Measurements from ENCODE around the gene PFN1. TPM values are rescaled to one million over a fixed set of nuclear protein-coding genes. Genes with fewer than 3 reads are reported as not detected.
A peak's percentile ranks its signal among the peaks of the same experiment; 100 is the strongest.

Gene PFN1
- total RNA-seq, 2 experiments from 2014 or later = 1,812 to 1,876 TPM

- H3K36me3 Mint-ChIP-seq (ENCODE audit: low read depth) = peaks cover 22% of the 10 kb centered on the region
- no peak overlapping the region for H3K27ac Mint-ChIP-seq
- intact Hi-C loops (cut with micrococcal nuclease) = no loop called here
- no peak overlapping the region for H3K4me3 Mint-ChIP-seq
- H3K9me3 Mint-ChIP-seq = no peaks in the 10 kb centered on the region
- DNase-seq = no peak
- CTCF ChIA-PET = interaction anchor here (0.8 kb wide), 1 partner anchor 15 kb away, joined by 3 read pairs; no protein-coding TSS in a partner anchor
- peaks cover 26% of the 10 kb centered on the region for H3K4me1 Mint-ChIP-seq (ENCODE audit: low read depth)
- H3K27me3 Mint-ChIP-seq (ENCODE audit: low read depth) = no peaks in the 10 kb centered on the region
Measured at GRCh38 chr17:4973256-4974114, 25.2 kb upstream of the PFN1 start.

- Mint-ChIP-seq H3K9me3 (no peaks in the 10 kb centered on the region), H3K27me3 (ENCODE audit: low read depth) (no peaks in the 10 kb centered on the region), H3K4me1 (ENCODE audit: low read depth) (peaks cover 26% of the 10 kb centered on the region), H3K4me3 (no peak overlapping the region), H3K36me3 (ENCODE audit: low read depth) (peaks cover 20% of the 10 kb centered on the region), H3K27ac (no peak overlapping the region)
- intact Hi-C loops (cut with micrococcal nuclease) = no loop called here
- CTCF ChIA-PET = interaction anchor here (0.8 kb wide), 1 partner anchor 16 kb away, joined by 3 read pairs; no protein-coding TSS in a partner anchor
- DNase-seq = no peak
Measured at GRCh38 chr17:4972752-4973151, 24.4 kb upstream of the PFN1 start.

- Mint-ChIP-seq H3K9me3 (no peaks in the 10 kb centered on the region), H3K4me3 (no peak overlapping the region), H3K36me3 (ENCODE audit: low read depth) (peaks cover 17% of the 10 kb centered on the region), H3K27me3 (ENCODE audit: low read depth) (no peaks in the 10 kb centered on the region), H3K27ac (no peak overlapping the region), H3K4me1 (ENCODE audit: low read depth) (peaks cover 26% of the 10 kb centered on the region)
- CTCF ChIA-PET = interaction anchor here (0.8 to 2.7 kb wide), 2 partner anchors 8 to 13 kb away, joined by 5 to 17 read pairs; no protein-coding TSS in a partner anchor
- intact Hi-C loops (cut with micrococcal nuclease) = no loop called here
- no peak for DNase-seq
Measured at GRCh38 chr17:4972322-4972721, 24.0 kb upstream of the PFN1 start.

GRCh38 chr17:4971826-4972225 lies 23.5 kb upstream of the PFN1 start:
- DNase-seq = no peak
- Mint-ChIP-seq H3K9me3 (no peaks in the 10 kb centered on the region), H3K27ac (no peak overlapping the region), H3K36me3 (ENCODE audit: low read depth) (peaks cover 17% of the 10 kb centered on the region), H3K4me3 (no peak overlapping the region), H3K27me3 (ENCODE audit: low read depth) (no peaks in the 10 kb centered on the region), H3K4me1 (ENCODE audit: low read depth) (peaks cover 26% of the 10 kb centered on the region)
- CTCF ChIA-PET = interaction anchor here (0.8 to 2.7 kb wide), 2 partner anchors 9 to 13 kb away, joined by 5 to 17 read pairs; no protein-coding TSS in a partner anchor
- intact Hi-C loops (cut with micrococcal nuclease) = no loop called here

GRCh38 chr17:4970273-4970672 lies 21.9 kb upstream of the PFN1 start:
- peaks cover 37% of the 10 kb centered on the region for H3K4me1 Mint-ChIP-seq (ENCODE audit: low read depth)
- no peaks in the 10 kb centered on the region for H3K27me3 Mint-ChIP-seq (ENCODE audit: low read depth)
- H3K36me3 Mint-ChIP-seq (ENCODE audit: low read depth) = peaks cover 23% of the 10 kb centered on the region
- CTCF ChIA-PET = interaction anchor here (0.6 to 2.7 kb wide), 6 partner anchors 11 to 331 kb away, joined by 3 to 17 read pairs (median 5); partner anchors contain the start of gene CAMTA2
- intact Hi-C loops (cut with micrococcal nuclease) = no loop called here
- no peaks in the 10 kb centered on the region for H3K9me3 Mint-ChIP-seq
- H3K4me3 Mint-ChIP-seq = no peak overlapping the region
- no peak for DNase-seq
- no peak overlapping the region for H3K27ac Mint-ChIP-seq

- CTCF ChIA-PET = interaction anchor here (0.8 to 2.7 kb wide), 7 partner anchors 11 to 93 kb away, joined by 3 to 17 read pairs (median 5); partner anchors contain the start of genes CAMTA2, RNF167 and SLC25A11
- DNase-seq = peak; percentile 58
- Mint-ChIP-seq H3K27ac (no peak overlapping the region), H3K4me1 (ENCODE audit: low read depth) (peaks cover 39% of the 10 kb centered on the region), H3K9me3 (no peaks in the 10 kb centered on the region), H3K36me3 (ENCODE audit: low read depth) (peaks cover 26% of the 10 kb centered on the region), H3K27me3 (ENCODE audit: low read depth) (no peaks in the 10 kb centered on the region), H3K4me3 (no peak overlapping the region)
- intact Hi-C loops (cut with micrococcal nuclease) = loop anchor here (5.0 kb wide), 1 partner anchor 468 kb away; the partner anchor contains the start of gene C1QBP
Measured at GRCh38 chr17:4969551-4970173, 21.3 kb upstream of the PFN1 start.

- H3K27me3 Mint-ChIP-seq (ENCODE audit: low read depth) = no peaks in the 10 kb centered on the region
- no peak overlapping the region for H3K27ac Mint-ChIP-seq
- no peak overlapping the region for H3K4me3 Mint-ChIP-seq
- no peaks in the 10 kb centered on the region for H3K9me3 Mint-ChIP-seq
- DNase-seq = peak; percentile 79
- intact Hi-C loops (cut with micrococcal nuclease) = loop anchor here (5.0 kb wide), 1 partner anchor 468 kb away; the partner anchor contains the start of gene C1QBP
- peaks cover 39% of the 10 kb centered on the region for H3K4me1 Mint-ChIP-seq (ENCODE audit: low read depth)
- CTCF ChIA-PET = interaction anchor here (0.8 to 1.8 kb wide), 5 partner anchors 13 to 93 kb away, joined by 3 to 6 read pairs (median 3); partner anchors contain the start of genes CAMTA2, RNF167 and SLC25A11
- peaks cover 27% of the 10 kb centered on the region for H3K36me3 Mint-ChIP-seq (ENCODE audit: low read depth)
Measured at GRCh38 chr17:4969047-4969550, 20.8 kb upstream of the PFN1 start.

GRCh38 chr17:4968486-4969046 lies 20.2 kb upstream of the PFN1 start:
- CTCF ChIA-PET = interaction anchor here (1.0 to 1.8 kb wide), 4 partner anchors 12 to 94 kb away, joined by 3 to 6 read pairs (median 4); partner anchors contain the start of gene CAMTA2
- Mint-ChIP-seq H3K27me3 (ENCODE audit: low read depth) (no peaks in the 10 kb centered on the region), H3K4me3 (no peak overlapping the region), H3K36me3 (ENCODE audit: low read depth) (peaks cover 24% of the 10 kb centered on the region), H3K27ac (no peak overlapping the region), H3K4me1 (ENCODE audit: low read depth) (peaks cover 39% of the 10 kb centered on the region), H3K9me3 (no peaks in the 10 kb centered on the region)
- DNase-seq = peak; percentile 74
- intact Hi-C loops (cut with micrococcal nuclease) = loop anchor here (5.0 kb wide), 1 partner anchor 469 kb away; the partner anchor contains the start of gene C1QBP

- Mint-ChIP-seq H3K36me3 (ENCODE audit: low read depth) (peaks cover 25% of the 10 kb centered on the region), H3K27ac (no peak within 1 kb of the TSS), H3K4me1 (ENCODE audit: low read depth) (peaks cover 39% of the 10 kb centered on the region), H3K9me3 (no peaks in the 10 kb centered on the region), H3K4me3 (no peak within 1 kb of the TSS), H3K27me3 (ENCODE audit: low read depth) (no peaks in the 10 kb centered on the region)
- DNase-seq = peak; percentile 95
- CTCF ChIA-PET = interaction anchor here (1.0 to 3.0 kb wide), 7 partner anchors 11 to 59 kb away, joined by 3 to 18 read pairs (median 4); partner anchors contain the start of genes CAMTA2, RNF167 and SLC25A11
- intact Hi-C loops (cut with micrococcal nuclease) = loop anchor here (1.0 to 5.0 kb wide), 8 partner anchors 19 to 469 kb away; partner anchors contain the start of genes ARRB2, C1QBP, CAMTA2 and INCA1
Measured at GRCh38 chr17:4967539-4968485, 19.5 kb upstream of the PFN1 start, which contains the start of gene SPAG7. Gene SPAG7 (minus strand): TSS chr17:4967817. CDS start chr17:4967804, 13 bp downstream.

GRCh38 chr17:4966844-4967538 lies 18.7 kb upstream of the PFN1 start:
- H3K27ac Mint-ChIP-seq = no peak overlapping the region
- CTCF ChIA-PET = interaction anchor here (1.0 to 3.0 kb wide), 7 partner anchors 10 to 58 kb away, joined by 3 to 18 read pairs (median 4); partner anchors contain the start of genes CAMTA2, RNF167 and SLC25A11
- H3K4me1 Mint-ChIP-seq (ENCODE audit: low read depth) = peaks cover 39% of the 10 kb centered on the region
- intact Hi-C loops (cut with micrococcal nuclease) = loop anchor here (1.0 to 5.0 kb wide), 8 partner anchors 19 to 470 kb away; partner anchors contain the start of genes ARRB2, C1QBP, CAMTA2 and INCA1
- peaks cover 25% of the 10 kb centered on the region for H3K36me3 Mint-ChIP-seq (ENCODE audit: low read depth)
- no peaks in the 10 kb centered on the region for H3K27me3 Mint-ChIP-seq (ENCODE audit: low read depth)
- DNase-seq = peak; percentile 97
- H3K9me3 Mint-ChIP-seq = no peaks in the 10 kb centered on the region
- no peak overlapping the region for H3K4me3 Mint-ChIP-seq
